Adrenal gland (tissue), 12 donors: Measurements from ENCODE around the gene PRSS53. TPM values are rescaled to one million over a fixed set of nuclear protein-coding genes. Genes with fewer than 3 reads are reported as not detected.

Source experiments
- DNase-seq, 7 donors: peaks; one replicate each; pipeline ENCODE4 v3.0.0-alpha.2; 2019 to 2020
- H3K27ac ChIP-seq, 5 donors: fragments of 200-600 bp; sonication (generic) in 4 of 5; 1 replicate in 3 of 5; 2 replicates in 2 of 5; pipeline versions ENCODE4 v1.5.1 to v1.8.0; 2016 to 2020; ENCODE audit warnings: mild to moderate bottlenecking in 1 of 5
- H3K27me3 ChIP-seq: fragments of 200-600 bp; 2 replicates; pipeline ENCODE4 v1.8.0; 2021
- H3K36me3 ChIP-seq, 2 donors: fragments of 200-600 bp; replicated peaks in 1 of 2; 1 replicate in 1 of 2; 2 replicates in 1 of 2; pipeline versions ENCODE4 v1.5.1 to v1.8.0; 2018 to 2022
- H3K4me1 ChIP-seq, 2 donors: fragments of 200-600 bp; replicated peaks in 1 of 2; 1 replicate in 1 of 2; 2 replicates in 1 of 2; pipeline versions ENCODE4 v1.5.1 to v1.8.0; 2018 to 2021
- H3K4me3 ChIP-seq, 4 donors: fragments of 200-600 bp; sonication (generic) in 3 of 4; one replicate each; pipeline ENCODE4 v1.5.1; 2016 to 2018
- H3K9me3 ChIP-seq, 3 donors: fragments of 200-600 bp; sonication (generic) in 1 of 3; replicated peaks in 1 of 3; 1 replicate in 2 of 3; 2 replicates in 1 of 3; pipeline versions ENCODE4 v1.5.1 to v1.8.0; 2016 to 2021
- CTCF ChIP-seq, 6 experiments: fragments of 450-650 bp in 4 of 6; fragments of 200-600 bp in 2 of 6; sonication (generic) in 1 of 6; IDR thresholded peaks; 1 replicate in 5 of 6; 2 replicates in 1 of 6; pipeline versions ENCODE4 v1.5.1 to v1.8.0; 2016 to 2021; ENCODE audit warnings: antibody characterized with exemption in 6 of 6, mild to moderate bottlenecking in 2 of 6, moderate library complexity in 1 of 6
- POLR2A ChIP-seq, 2 donors: fragments of 450-650 bp; IDR thresholded peaks; one replicate each; pipeline ENCODE4 v1.6.1; 2017; ENCODE audit warnings: antibody characterized with exemption in 2 of 2, mild to moderate bottlenecking in 2 of 2, moderate library complexity in 1 of 2
- WGBS, 4 donors: extraction: QIAGEN DNeasy Blood & Tissue Kit in 2 of 4; methylation state at CpG; one replicate each; pipeline versions ENCODE4 v1.1.5 to v1.1.7; 2013 to 2017; 5-methylcytosine and 5-hydroxymethylcytosine counted together
- intact Hi-C, 2 donors: fragments of 100-400 bp; cut with DNase I; formaldehyde crosslinking; loops; one replicate each; pipeline versions ENCODE4 v1.14.1 to v1.15.0; 2022 to 2023
- polyA plus RNA-seq, 3 donors: library from polyadenylated mRNA; stranded (reverse); fragments of 200-250 nt in 2 of 3; fragments of 350-450 nt in 1 of 3; fragmentation: Illumina TruSeq in 1 of 3; extraction: RNeasy Lipid Tissue Mini Kit (QIAGEN cat#74804) in 1 of 3; gene quantifications; one replicate each; pipeline ENCODE4 v1.2.3, GENCODE V29; 2013 to 2014
- total RNA-seq, 9 donors: library from RNA; depleted of rRNA in 4 of 9; stranded (reverse); fragments of >200 nt in 4 of 9; fragments of 120-200 nt in 1 of 9; fragmentation: NEBNext Ultra II Directional in 1 of 9; extraction: Animal tissue kit (Norgen Biotek cat#: 25700) in 1 of 9; gene quantifications; one replicate each; pipeline versions ENCODE4 v1.1.0 to v1.2.4, GENCODE V29; 2013 to 2023
- donor health status: healthy with polysubstance abuse.
- donor health status: Bipolar disorder and iron deficiency.
- donor health status: DM: yes; HTN: yes; CAD: no.
- donor health status: DM: no; HTN: no; CAD: no.
- donor health status: DM: no; HTN: no; CAD: no.
- donor health status: DM: yes; HTN: yes; CAD: no.

Gene PRSS53
- total and polyA plus RNA-seq, 12 donors: 0.18 to 11.0 (median 1.1) TPM

- DNase-seq: no peak
- H3K4me3 ChIP-seq: no peak overlapping the region
- no peak for TF ChIP-seq POLR2A (IDR thresholded peaks at IDR 0.05)
- no peak for TF ChIP-seq CTCF (IDR thresholded peaks at IDR 0.05)
- peaks cover 38 to 40% of the 10 kb centered on the region in 2 donors for H3K4me1 ChIP-seq
- intact Hi-C loops: no loop called here
- no peaks in the 10 kb centered on the region for H3K27me3 ChIP-seq
- WGBS, 4 donors: 81 to 89% (median 85%) methylated on average over 8 of the region's 8 CpGs
- peak overlapping the region in 3 of 5 donors; percentile 69 to 86 (median 83) for H3K27ac ChIP-seq
- H3K9me3 ChIP-seq: no peaks in the 10 kb centered on the region
- peaks cover 0 to 35% of the 10 kb centered on the region in 2 donors for H3K36me3 ChIP-seq
Observed at GRCh38 chr16:31114468-31114867, 25.7 kb upstream of the PRSS53 start.

- Histone ChIP-seq H3K27ac (peak overlapping the region; percentile 57 to 86 (median 81)), H3K4me1 (peaks cover 38% of the 10 kb centered on the region in 2 donors), H3K27me3 (no peaks in the 10 kb centered on the region), H3K4me3 (no peak overlapping the region), H3K36me3 (peaks cover 0 to 38% of the 10 kb centered on the region in 2 donors), H3K9me3 (no peaks in the 10 kb centered on the region)
- peak in 3 of 7 donors; percentile 40 to 51 (median 49) for DNase-seq
- WGBS, 4 donors: 59 to 67% (median 63%) methylated on average over 5 of the region's 5 CpGs
- intact Hi-C loops: no loop called here
- TF ChIP-seq CTCF (IDR thresholded peaks at IDR 0.05) (no peak), POLR2A (IDR thresholded peaks at IDR 0.05) (no peak)
Observed at GRCh38 chr16:31113121-31114120, 24.7 kb upstream of the PRSS53 start.

- 38 to 47% (median 43%) methylated on average over 2 of the region's 2 CpGs for WGBS, 4 donors
- Histone ChIP-seq H3K36me3 (peaks cover 0 to 38% of the 10 kb centered on the region in 2 donors), H3K4me1 (peaks cover 35 to 36% of the 10 kb centered on the region in 2 donors), H3K27ac (peak overlapping the region; percentile 57 to 86 (median 81)), H3K4me3 (no peak overlapping the region), H3K27me3 (no peaks in the 10 kb centered on the region), H3K9me3 (no peaks in the 10 kb centered on the region)
- DNase-seq: peak in 5 of 7 donors; percentile 64 to 83 (median 79)
- TF ChIP-seq CTCF (IDR thresholded peaks at IDR 0.05): no peak
- TF ChIP-seq POLR2A (IDR thresholded peaks at IDR 0.05): no peak
- intact Hi-C loops: no loop called here
Observed at GRCh38 chr16:31112711-31113110, 24.0 kb upstream of the PRSS53 start.

- DNase-seq: peak in 1 of 7 donors; percentile 30
- Histone ChIP-seq H3K27ac (peak overlapping the region; percentile 57 to 86 (median 81)), H3K4me1 (peaks cover 34 to 35% of the 10 kb centered on the region in 2 donors), H3K4me3 (no peak overlapping the region), H3K27me3 (no peaks in the 10 kb centered on the region), H3K36me3 (peaks cover 0 to 38% of the 10 kb centered on the region in 2 donors), H3K9me3 (no peaks in the 10 kb centered on the region)
- 94 to 100% (median 95%) methylated on average over 3 to 23 of the region's 23 CpGs for WGBS, 4 donors
- intact Hi-C loops: no loop called here
- no peak for TF ChIP-seq POLR2A (IDR thresholded peaks at IDR 0.05)
- no peak for TF ChIP-seq CTCF (IDR thresholded peaks at IDR 0.05)
Observed at GRCh38 chr16:31111881-31112466, 23.2 kb upstream of the PRSS53 start.
